Thymus (tissue), 14 donors: Measurements from ENCODE around the gene FBXW5. TPM values are rescaled to one million over a fixed set of nuclear protein-coding genes. Genes with fewer than 3 reads are reported as not detected.

Experiments used
- DNase-seq, 9 donors: peaks; one replicate each; pipeline ENCODE4 v3.0.0-alpha.2; 2013; ENCODE audit warnings: low spot score in 9 of 9, low read depth in 6 of 9, missing footprints in 1 of 9
- H3K27ac ChIP-seq, 2 donors: one replicate each; pipeline ENCODE4 v1.5.1; 2013; ENCODE audit warnings: control low read depth in 1 of 2, low read depth in 1 of 2, low read length in 1 of 2, mild to moderate bottlenecking in 1 of 2, moderate library complexity in 1 of 2
- H3K27me3 ChIP-seq, 2 donors: one replicate each; pipeline ENCODE4 v1.5.1; 2013; ENCODE audit warnings: low read length in 1 of 2; ENCODE audit not compliant: control insufficient read depth in 2 of 2, insufficient read depth in 1 of 2
- H3K36me3 ChIP-seq, 2 donors: one replicate each; pipeline ENCODE4 v1.5.1; 2013; ENCODE audit warnings: low read length in 1 of 2, mild to moderate bottlenecking in 1 of 2, moderate library complexity in 1 of 2; ENCODE audit not compliant: control insufficient read depth in 2 of 2, insufficient read depth in 2 of 2
- H3K4me1 ChIP-seq, 2 donors: one replicate each; pipeline ENCODE4 v1.5.1; 2013; ENCODE audit warnings: low read length in 2 of 2; ENCODE audit not compliant: control insufficient read depth in 2 of 2, insufficient read depth in 2 of 2
- H3K4me3 ChIP-seq, 2 donors: one replicate each; pipeline ENCODE4 v1.5.1; 2013; ENCODE audit warnings: low read length in 2 of 2, control low read depth in 1 of 2, mild to moderate bottlenecking in 1 of 2
- H3K9me3 ChIP-seq, 2 donors: one replicate each; pipeline ENCODE4 v1.5.1; 2013; ENCODE audit warnings: low read length in 1 of 2, mild to moderate bottlenecking in 1 of 2; ENCODE audit not compliant: control insufficient read depth in 2 of 2, insufficient read depth in 1 of 2
- WGBS: extraction: QIAGEN DNeasy Blood & Tissue Kit; methylation state at CpG from one replicate; pipeline ENCODE4 v1.1.7; 2013; 5-methylcytosine and 5-hydroxymethylcytosine counted together
- long read RNA-seq, 10 donors: transcript quantifications; one replicate each; lab custom pipeline, GENCODE V29; 2026
- polyA plus RNA-seq: library from polyadenylated mRNA; stranded (reverse); fragments of 200-250 nt; gene quantifications from one replicate; pipeline ENCODE4 v1.2.3, GENCODE V29; 2013
- total RNA-seq: library from RNA; stranded (reverse); fragments of 120-200 nt; gene quantifications from one replicate; pipeline ENCODE4 v1.2.4, GENCODE V29; 2013
- donor health status: healthy.

The FBXW5 gene
- total RNA-seq = 101 TPM
- polyA plus RNA-seq = 162 TPM
- long read RNA-seq, donor 1, partial matches to known transcripts = 0 of 1 reads
- long read RNA-seq, donor 1, other reads (novel, unspliced or antisense) = 0 of 1 reads
- long read RNA-seq, donor 2 = 0 reads
- long read RNA-seq, donor 3, transcript FBXW5-201 (9 exons, 2,274 nt) = major isoform, 14 of 235 reads
- long read RNA-seq, donor 3, partial matches to known transcripts = 134 of 235 reads
- long read RNA-seq, donor 3, other reads (novel, unspliced or antisense) = 82 of 235 reads
- long read RNA-seq, donor 4, transcript FBXW5-201 (9 exons, 2,274 nt) = major isoform, 8 of 8 reads
- long read RNA-seq, donor 4, partial matches to known transcripts = 0 of 8 reads
- long read RNA-seq, donor 4, other reads (novel, unspliced or antisense) = 0 of 8 reads
- long read RNA-seq, donor 5, transcript FBXW5-201 (9 exons, 2,274 nt) = major isoform, 28 of 41 reads
- long read RNA-seq, donor 5, partial matches to known transcripts = 6 of 41 reads
- long read RNA-seq, donor 5, other reads (novel, unspliced or antisense) = 5 of 41 reads
- long read RNA-seq, donor 6, transcript FBXW5-201 (9 exons, 2,274 nt) = major isoform, 6 of 15 reads
- long read RNA-seq, donor 6, partial matches to known transcripts = 8 of 15 reads
- long read RNA-seq, donor 6, other reads (novel, unspliced or antisense) = 0 of 15 reads
- long read RNA-seq, donor 7, transcript FBXW5-201 (9 exons, 2,274 nt) = major isoform, 8 of 13 reads
- long read RNA-seq, donor 7, partial matches to known transcripts = 5 of 13 reads
- long read RNA-seq, donor 7, other reads (novel, unspliced or antisense) = 0 of 13 reads
- long read RNA-seq, donor 8, partial matches to known transcripts = 5 of 7 reads
- long read RNA-seq, donor 8, other reads (novel, unspliced or antisense) = 0 of 7 reads
- long read RNA-seq, donor 9, transcript FBXW5-201 (9 exons, 2,274 nt) = major isoform, 7 of 16 reads
- long read RNA-seq, donor 9, partial matches to known transcripts = 8 of 16 reads
- long read RNA-seq, donor 9, other reads (novel, unspliced or antisense) = 0 of 16 reads
- long read RNA-seq, donor 10, transcript FBXW5-201 (9 exons, 2,274 nt) = major isoform, 10 of 130 reads
- long read RNA-seq, donor 10, partial matches to known transcripts = 60 of 130 reads
- long read RNA-seq, donor 10, other reads (novel, unspliced or antisense) = 59 of 130 reads

GRCh38 chr9:136944519-136945332 is at the start of gene FBXW5, which contains the start of gene C8G:
Gene FBXW5 (minus strand): TSS chr9:136944738. CDS start chr9:136944083, 655 bp downstream.
Gene C8G (plus strand): TSS chr9:136945243. CDS start chr9:136945321, 78 bp downstream.
- peak within 1 kb of the TSS; percentile 79 to 97 for H3K4me3 ChIP-seq
- H3K27me3 ChIP-seq = no peaks in the 10 kb centered on the region
- H3K27ac ChIP-seq = peak within 1 kb of the TSS; percentile 50 to 87
- DNase-seq = peak; percentile 72 to 98 (median 91)
- H3K36me3 ChIP-seq = peaks cover 31 to 37% of the 10 kb centered on the region in 2 donors
- WGBS = 6% methylated on average over 74 of the region's 74 CpGs
- H3K9me3 ChIP-seq = peaks cover 0 to 1% of the 10 kb centered on the region in 2 donors
- peaks cover 20 to 35% of the 10 kb centered on the region in 2 donors for H3K4me1 ChIP-seq

GRCh38 chr9:136992819-136993369 is 48.4 kb upstream of the FBXW5 start:
- peaks cover 8 to 16% of the 10 kb centered on the region in 2 donors for H3K36me3 ChIP-seq
- peaks cover 25 to 50% of the 10 kb centered on the region in 2 donors for H3K4me1 ChIP-seq
- peak overlapping the region; percentile 84 to 92 for H3K4me3 ChIP-seq
- no peak for DNase-seq
- H3K9me3 ChIP-seq = peaks cover 2 to 24% of the 10 kb centered on the region in 2 donors
- 54% methylated on average over 18 of the region's 18 CpGs for WGBS
- peak overlapping the region; percentile 68 to 89 for H3K27ac ChIP-seq
- peaks cover 22 to 75% of the 10 kb centered on the region in 2 donors for H3K27me3 ChIP-seq

- Histone ChIP-seq H3K4me1 (peaks cover 20 to 43% of the 10 kb centered on the region in 2 donors), H3K9me3 (peaks cover 2 to 19% of the 10 kb centered on the region in 2 donors), H3K27me3 (peaks cover 19 to 75% of the 10 kb centered on the region in 2 donors), H3K36me3 (peaks cover 8 to 16% of the 10 kb centered on the region in 2 donors), H3K27ac (peak within 1 kb of the TSS; percentile 68 to 89), H3K4me3 (peak within 1 kb of the TSS; percentile 84 to 92)
- DNase-seq = peak; percentile 45 to 93 (median 81)
- 1% methylated on average over 92 of the region's 92 CpGs for WGBS
Observed at GRCh38 chr9:136991993-136992818, 47.7 kb upstream of the FBXW5 start, which contains the start of gene PAXX. Gene PAXX (plus strand): TSS chr9:136992422. CDS start chr9:136992444, 22 bp downstream.

- Histone ChIP-seq H3K36me3 (peaks cover 8 to 16% of the 10 kb centered on the region in 2 donors), H3K4me1 (peaks cover 9 to 25% of the 10 kb centered on the region in 2 donors), H3K4me3 (no peak overlapping the region), H3K27me3 (peaks cover 27 to 75% of the 10 kb centered on the region in 2 donors), H3K9me3 (peaks cover 2 to 9% of the 10 kb centered on the region in 2 donors), H3K27ac (no peak overlapping the region)
- no peak for DNase-seq
- 94% methylated on average over 10 of the region's 10 CpGs for whole genome bisulfite sequencing
Observed at GRCh38 chr9:136990242-136990911, 45.8 kb upstream of the FBXW5 start.

GRCh38 chr9:136988872-136989271 is 44.3 kb upstream of the FBXW5 start:
- DNase-seq = no peak
- Histone ChIP-seq H3K27ac (no peak overlapping the region), H3K36me3 (peaks cover 5% of the 10 kb centered on the region in 2 donors), H3K4me3 (no peak overlapping the region), H3K27me3 (peaks cover 42 to 77% of the 10 kb centered on the region in 2 donors), H3K9me3 (peaks cover 2 to 9% of the 10 kb centered on the region in 2 donors), H3K4me1 (peaks cover 11 to 20% of the 10 kb centered on the region in 2 donors)
- 97% methylated on average over 4 of the region's 4 CpGs for WGBS

- H3K4me3 ChIP-seq = peak overlapping the region in 1 of 2 donors; percentile 41
Observed at GRCh38 chr9:136985853-136986252, 41.3 kb upstream of the FBXW5 start.

GRCh38 chr9:136985027-136985602 is 40.6 kb upstream of the FBXW5 start:
- 8% methylated on average over 48 of the region's 48 CpGs for WGBS
- H3K4me3 ChIP-seq = peak overlapping the region in 1 of 2 donors; percentile 41

More at GRCh38 chr9:136985853-136986252, 41.3 kb upstream of the FBXW5 start:
- 26% methylated on average over 33 of the region's 33 CpGs for WGBS
- DNase-seq = no peak
- Histone ChIP-seq H3K36me3 (no peaks in the 10 kb centered on the region), H3K9me3 (peaks cover 2 to 6% of the 10 kb centered on the region in 2 donors), H3K4me1 (peaks cover 2 to 6% of the 10 kb centered on the region in 2 donors), H3K27ac (no peak overlapping the region), H3K27me3 (peaks cover 46 to 96% of the 10 kb centered on the region in 2 donors)

More at GRCh38 chr9:136985027-136985602, 40.6 kb upstream of the FBXW5 start:
- Histone ChIP-seq H3K9me3 (no peaks in the 10 kb centered on the region), H3K4me1 (peaks cover 2 to 6% of the 10 kb centered on the region in 2 donors), H3K27me3 (peaks cover 41 to 95% of the 10 kb centered on the region in 2 donors), H3K36me3 (no peaks in the 10 kb centered on the region), H3K27ac (no peak overlapping the region)
- no peak for DNase-seq
